Mesothelial cell of epicardium (in vitro differentiated cells): ENCODE measurements around the gene PIP4K2B. TPM values are rescaled to one million over a fixed set of nuclear protein-coding genes. Genes with fewer than 3 reads are reported as not detected.

Experiments used
- DNase-seq, 2 experiments: peaks; one replicate each; pipeline ENCODE4 v3.0.0; 2021; ENCODE audit warnings: low spot score in 2 of 2; ENCODE audit not compliant: unreplicated experiment in 2 of 2
- H3K27ac Mint-ChIP-seq: 2 replicates; pipeline ENCODE4 v1.8.0; 2021; ENCODE audit warnings: mixed read lengths
- H3K27me3 Mint-ChIP-seq: 2 replicates; pipeline ENCODE4 v1.8.0; 2021; ENCODE audit warnings: low read depth, mixed read lengths
- H3K36me3 Mint-ChIP-seq: 2 replicates; pipeline ENCODE4 v1.8.0; 2021; ENCODE audit warnings: mixed read lengths
- H3K4me1 Mint-ChIP-seq: 2 replicates; pipeline ENCODE4 v1.8.0; 2021; ENCODE audit warnings: mixed read lengths
- H3K4me3 Mint-ChIP-seq: 2 replicates; pipeline ENCODE4 v1.8.0; 2021; ENCODE audit warnings: mild to moderate bottlenecking, moderate library complexity, mixed read lengths
- H3K9me3 Mint-ChIP-seq: 2 replicates; pipeline ENCODE4 v1.8.0; 2021; ENCODE audit warnings: mixed read lengths
- CTCF ChIP-seq: fragments of 200-600 bp; sonication (generic); IDR thresholded peaks from one replicate; pipeline ENCODE4 v1.5.0; 2021; ENCODE audit warnings: antibody characterized with exemption; ENCODE audit not compliant: unreplicated experiment
- total RNA-seq: library from RNA; stranded (reverse); gene quantifications from 3 replicates; pipeline ENCODE4 v1.2.1, GENCODE V29; 2021

PIP4K2B gene
- total RNA-seq, 1 donor from 2014 or later, result 81.1 TPM

- no peak for TF ChIP-seq CTCF
- H3K27ac Mint-ChIP-seq, result peak within 1 kb of the TSS; percentile 90
- peak within 1 kb of the TSS; percentile 91 for H3K4me3 Mint-ChIP-seq
- H3K27me3 Mint-ChIP-seq, result no peaks in the 10 kb centered on the region
- peaks cover 31% of the 10 kb centered on the region for H3K4me1 Mint-ChIP-seq
- DNase-seq, result peak; percentile 88
- peaks cover 3% of the 10 kb centered on the region for H3K36me3 Mint-ChIP-seq
- H3K9me3 Mint-ChIP-seq, result no peaks in the 10 kb centered on the region
These were observed 46.9 kb downstream of the PIP4K2B start, which contains the start of gene PSMB3 for GRCh38 chr17:38752308-38753070. Gene PSMB3 (plus strand): TSS chr17:38752741. CDS start chr17:38752827, 86 bp downstream.

GRCh38 chr17:38751808-38752307 lies 47.5 kb downstream of the PIP4K2B start:
- peak overlapping the region; percentile 90 for H3K27ac Mint-ChIP-seq
- H3K27me3 Mint-ChIP-seq, result no peaks in the 10 kb centered on the region
- H3K4me3 Mint-ChIP-seq, result peak overlapping the region; percentile 91
- no peak for TF ChIP-seq CTCF
- no peaks in the 10 kb centered on the region for H3K9me3 Mint-ChIP-seq
- DNase-seq, result peak; percentile 77 to 96
- H3K4me1 Mint-ChIP-seq, result peaks cover 32% of the 10 kb centered on the region
- peaks cover 3% of the 10 kb centered on the region for H3K36me3 Mint-ChIP-seq

GRCh38 chr17:38751144-38751807 lies 48.1 kb downstream of the PIP4K2B start:
- H3K36me3 Mint-ChIP-seq, result peaks cover 3% of the 10 kb centered on the region
- H3K27me3 Mint-ChIP-seq, result no peaks in the 10 kb centered on the region
- H3K4me3 Mint-ChIP-seq, result peak overlapping the region; percentile 91
- peak overlapping the region; percentile 90 for H3K27ac Mint-ChIP-seq
- no peak for TF ChIP-seq CTCF
- H3K9me3 Mint-ChIP-seq, result no peaks in the 10 kb centered on the region
- DNase-seq, result no peak
- H3K4me1 Mint-ChIP-seq, result peaks cover 37% of the 10 kb centered on the region

GRCh38 chr17:38750312-38751121 lies 48.8 kb downstream of the PIP4K2B start:
- no peak for DNase-seq
- Mint-ChIP-seq H3K9me3 (no peaks in the 10 kb centered on the region), H3K4me3 (peak overlapping the region; percentile 91), H3K4me1 (peaks cover 45% of the 10 kb centered on the region), H3K27ac (peak overlapping the region; percentile 90), H3K27me3 (no peaks in the 10 kb centered on the region), H3K36me3 (no peaks in the 10 kb centered on the region)
- TF ChIP-seq CTCF, result no peak

- Mint-ChIP-seq H3K4me3 (peak overlapping the region; percentile 91), H3K4me1 (peaks cover 48% of the 10 kb centered on the region), H3K9me3 (no peaks in the 10 kb centered on the region), H3K27me3 (no peaks in the 10 kb centered on the region), H3K27ac (peak overlapping the region; percentile 90), H3K36me3 (no peaks in the 10 kb centered on the region)
- DNase-seq, result no peak
- TF ChIP-seq CTCF, result no peak
These were observed 49.4 kb downstream of the PIP4K2B start for GRCh38 chr17:38750044-38750311.
